ENCODE measurements around the gene WDR5B.
A peak's percentile ranks its signal among the peaks of the same experiment; 100 is the strongest.
"Not testable (repeated sequence)": the region's sequence is repeated elsewhere in the genome, so short reads cannot be mapped to it uniquely, and the experiment has no call there.

WDR5B gene
- total RNA-seq: 18.1 to 21.1 reads per million in 2 donors

DNA sequence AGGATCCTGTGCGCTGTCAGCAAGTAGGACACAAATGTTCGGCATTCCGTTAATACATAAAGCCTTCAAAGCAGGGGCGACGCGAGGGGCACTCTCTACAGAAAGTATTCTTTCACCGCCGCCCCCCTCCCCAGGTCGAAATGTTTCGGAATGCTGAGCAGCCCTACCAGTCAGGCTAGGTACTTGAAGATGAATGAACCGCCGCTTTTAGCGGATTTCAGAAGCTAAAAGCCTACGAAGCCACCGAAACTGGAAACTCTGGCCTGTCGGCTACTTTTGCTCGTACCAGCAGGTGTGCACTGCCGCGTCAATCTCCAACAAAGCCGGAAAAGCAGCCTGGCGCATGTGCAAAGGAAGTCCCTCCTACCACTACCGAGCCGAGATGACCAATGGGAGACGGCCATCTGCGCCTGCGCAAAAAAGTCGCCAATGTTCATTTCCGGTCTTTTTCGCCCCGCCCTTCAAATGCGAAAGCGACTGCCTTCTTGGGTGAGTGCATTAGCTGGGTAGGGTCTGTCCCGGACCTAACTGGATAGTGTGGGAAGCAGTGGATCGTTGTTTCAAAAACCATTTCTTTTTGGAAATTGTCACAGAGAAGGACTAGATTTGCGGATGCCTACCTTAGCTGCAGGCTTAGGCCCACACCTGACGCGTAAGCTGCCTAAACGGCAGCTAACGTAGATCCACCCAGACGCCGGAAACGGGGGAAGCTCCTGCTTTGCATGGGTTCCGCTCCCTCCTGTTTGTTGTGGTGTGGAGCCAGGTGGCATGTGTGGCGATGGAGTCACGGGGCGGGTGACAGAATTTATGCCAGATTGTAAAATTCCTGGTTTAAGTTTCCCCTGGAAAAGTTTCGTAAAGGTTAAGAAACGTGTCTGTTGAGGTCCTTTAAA is at the start of gene WDR5B:
TSS of gene WDR5B (minus strand) at position 301 of the 893 bp plus-strand sequence. CDS start 534 bp downstream, outside the sequence.
- peak; percentile 92 to 98 (median 97) for DNase-seq

DNA sequence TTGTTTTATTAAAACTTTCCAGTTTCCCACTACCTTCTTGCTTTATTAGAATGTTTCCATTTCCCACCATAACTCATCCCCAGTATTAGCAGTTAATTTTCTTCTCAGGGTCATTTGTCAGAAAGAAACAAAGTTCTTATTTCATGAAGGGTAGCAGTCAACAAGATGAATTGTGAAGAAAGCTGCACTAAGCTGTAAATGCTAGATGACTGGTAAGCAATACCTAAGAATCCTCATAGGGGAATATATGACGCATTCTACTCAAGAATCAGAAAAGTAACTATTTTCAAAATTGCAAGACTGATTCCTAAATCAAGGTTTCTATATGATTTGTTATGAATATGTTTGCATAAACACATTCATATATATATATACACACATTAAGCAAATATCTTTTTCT is 48.8 kb upstream of the WDR5B start:
- DNase-seq: no peak

DNA sequence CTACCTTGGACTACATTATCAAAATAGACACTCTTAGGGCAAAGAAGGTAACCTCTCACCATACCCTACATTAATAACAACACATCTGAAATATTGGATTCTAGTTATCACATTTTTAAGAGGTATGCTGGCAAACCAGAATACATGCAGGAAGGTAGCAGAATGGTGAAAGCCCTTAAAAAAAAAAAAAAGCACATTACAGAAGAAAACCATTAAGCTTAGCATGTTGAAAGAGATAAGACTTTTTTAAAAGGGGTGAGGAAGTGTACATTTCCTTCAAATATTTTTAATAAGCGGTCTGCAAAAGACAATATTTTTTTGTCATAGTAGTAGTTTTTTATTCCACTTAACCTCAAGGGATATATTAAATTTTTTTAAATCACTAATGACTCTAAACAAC is 46.5 kb upstream of the WDR5B start:
- DNase-seq: no peak

DNA sequence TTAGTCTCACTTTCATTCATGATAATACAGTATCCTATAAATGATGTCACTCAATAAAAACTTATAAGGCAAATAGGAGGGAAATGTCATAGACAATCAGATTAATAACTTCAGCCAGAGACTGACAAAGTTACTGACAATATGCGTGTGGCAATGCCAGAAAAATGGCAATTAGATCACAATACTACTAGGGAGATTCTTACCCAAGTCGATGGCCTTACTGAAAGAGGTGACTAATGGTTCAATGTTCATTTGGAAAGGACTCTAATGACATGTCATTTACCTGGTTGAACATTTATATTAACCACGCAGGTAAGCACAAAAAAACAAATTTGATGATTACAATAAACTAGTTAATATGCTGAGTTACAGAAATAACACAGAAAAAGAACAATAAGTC is 45.9 kb upstream of the WDR5B start:
- no peak for DNase-seq

DNA sequence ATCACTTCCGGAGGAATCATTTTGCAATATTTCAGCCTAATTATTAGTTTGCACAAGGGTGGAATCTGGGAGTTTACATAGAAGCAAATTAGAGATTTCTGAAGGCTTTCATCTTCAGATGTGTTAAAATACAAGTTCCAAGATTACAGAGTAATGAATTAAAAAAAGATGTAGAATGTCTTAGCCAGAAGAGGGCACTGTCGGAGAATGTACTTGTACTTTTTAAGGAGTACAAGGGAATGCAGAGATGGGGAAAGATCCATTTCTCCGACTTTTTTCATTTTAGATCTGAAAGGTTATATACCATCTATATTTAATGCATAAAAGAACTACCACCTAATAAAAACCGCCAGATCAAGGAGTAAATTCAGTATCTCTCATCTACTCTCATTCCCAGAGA is 43.1 kb upstream of the WDR5B start:
- DNase-seq: peak in 1 of 5 experiments; percentile 2

DNA sequence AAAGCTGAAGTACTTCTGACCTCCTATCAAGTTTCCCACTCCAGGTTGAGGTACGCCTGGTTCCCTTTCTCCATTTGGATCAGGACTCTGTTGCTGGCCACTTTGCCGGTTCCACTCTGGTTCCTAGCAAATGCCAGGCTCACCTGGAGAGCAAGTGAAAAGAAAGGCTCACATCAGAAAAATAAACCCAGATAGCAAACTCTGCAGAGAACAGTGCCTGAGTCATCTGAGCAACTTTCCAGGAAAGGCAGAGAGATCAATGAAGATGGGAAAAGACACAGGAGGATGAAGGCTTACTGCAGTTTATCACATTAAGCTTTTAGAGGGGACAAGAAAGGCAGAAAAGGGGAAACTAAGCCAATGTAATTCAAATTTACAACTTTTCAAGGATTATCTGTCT is 41.8 kb upstream of the WDR5B start:
- DNase-seq: no peak

DNA sequence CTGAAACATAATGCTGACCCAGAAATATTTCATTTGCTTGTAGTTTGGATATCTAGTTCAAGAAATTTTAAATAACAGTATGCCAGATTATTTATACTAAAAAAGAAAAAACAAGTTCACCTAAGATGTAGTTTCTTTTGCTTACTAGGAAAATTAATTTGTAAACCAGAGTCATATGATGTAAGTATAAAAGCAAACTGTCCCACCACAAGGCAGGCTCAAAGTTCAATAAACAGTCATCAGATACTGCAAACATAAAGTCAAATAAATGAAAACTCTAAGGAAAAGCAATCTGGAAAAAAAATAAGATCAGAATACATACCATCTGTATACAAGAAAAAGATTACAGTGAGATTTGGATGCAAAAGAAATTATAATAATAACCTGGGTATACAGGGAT is 40.2 kb upstream of the WDR5B start:
- no peak for DNase-seq

DNA sequence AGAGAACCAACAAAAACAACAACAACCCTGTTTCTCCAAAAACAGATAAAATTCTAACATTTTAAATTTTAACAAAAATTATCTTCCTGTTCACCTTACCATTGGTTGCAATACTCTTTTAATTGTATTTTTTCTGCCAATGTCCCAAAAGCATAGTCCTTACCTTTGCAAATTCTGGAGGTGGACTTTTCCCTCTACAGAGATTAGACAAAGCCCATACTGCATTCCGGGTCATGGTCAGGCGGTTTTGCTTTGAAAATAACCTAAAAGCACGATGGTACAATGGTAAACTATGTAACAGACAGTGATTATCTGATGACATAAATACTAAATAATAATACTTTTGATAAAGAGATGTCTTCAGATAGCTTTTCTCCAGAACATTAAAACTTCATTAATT is 35.5 kb upstream of the WDR5B start:
- DNase-seq: no peak

DNA sequence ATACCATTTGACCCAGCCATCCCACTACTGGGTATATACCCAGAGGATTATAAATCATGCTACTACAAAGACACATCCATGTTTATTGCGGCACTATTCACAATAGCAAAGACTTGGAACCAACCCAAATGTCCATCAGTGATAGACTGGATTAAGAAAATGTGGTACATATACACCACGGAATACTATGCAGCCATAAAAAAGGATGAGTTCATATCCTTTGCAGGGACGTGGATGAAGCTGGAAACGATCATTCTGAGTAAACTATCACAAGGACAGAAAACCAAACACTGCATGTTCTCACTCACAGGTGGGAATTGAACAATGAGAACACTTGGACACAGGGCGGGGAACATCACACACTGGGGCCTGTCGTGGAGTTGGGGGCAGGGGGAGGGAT is 32.4 kb upstream of the WDR5B start:
- not testable (repeated sequence) for DNase-seq

DNA sequence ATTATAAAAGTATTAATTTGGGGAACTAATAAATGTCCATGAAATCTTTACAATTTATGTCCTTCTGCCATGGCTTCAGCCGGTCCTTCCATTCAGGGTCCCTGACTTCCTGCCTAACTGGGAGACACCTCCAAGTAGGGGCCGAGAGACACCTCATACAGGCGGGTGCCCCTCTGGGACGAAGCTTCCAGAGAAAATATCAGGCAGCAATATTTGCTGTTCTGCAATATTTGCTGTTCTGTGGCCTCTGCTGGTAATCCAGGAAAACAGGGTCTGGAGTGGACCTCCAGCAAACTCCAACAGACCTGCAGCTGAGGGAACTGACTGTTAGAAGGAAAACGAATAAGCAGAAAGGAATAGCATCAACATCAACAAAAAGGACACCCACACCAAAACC is 28.6 kb upstream of the WDR5B start:
- not testable (repeated sequence) for DNase-seq

DNA sequence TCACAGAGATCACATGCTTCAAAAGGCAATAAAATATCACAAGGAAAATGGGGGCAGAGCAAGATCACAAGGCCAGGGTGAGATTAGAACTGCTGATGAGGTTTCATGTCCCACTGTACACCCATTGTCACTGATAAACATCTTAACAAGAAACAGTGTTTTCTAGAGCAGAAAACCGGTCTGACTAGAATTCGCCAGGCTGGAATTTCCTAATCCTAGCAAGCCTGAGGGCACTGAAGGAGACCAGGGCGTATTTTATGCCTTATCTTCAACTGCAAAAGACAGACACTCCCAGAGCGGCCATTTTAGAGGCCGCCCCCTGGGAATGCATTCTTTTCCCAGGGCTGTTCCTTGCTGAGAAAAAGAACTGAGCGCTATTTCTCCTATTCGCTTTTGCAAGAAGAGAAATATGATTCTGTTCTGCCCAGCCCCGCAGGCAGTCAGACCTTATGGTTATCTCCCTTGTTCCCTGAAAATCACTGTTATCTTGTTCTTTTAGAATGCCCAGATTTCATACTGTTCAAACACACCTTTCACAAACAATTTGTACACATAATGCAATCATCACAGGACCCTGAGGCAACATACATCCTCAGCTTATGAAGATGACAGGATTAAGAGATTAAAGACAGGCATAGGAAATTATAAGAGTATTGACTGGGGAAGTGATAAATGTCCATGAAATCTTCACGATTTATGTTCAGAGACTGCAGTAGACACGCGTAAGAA is 28.1 kb upstream of the WDR5B start:
- DNase-seq: not testable (repeated sequence)

DNA sequence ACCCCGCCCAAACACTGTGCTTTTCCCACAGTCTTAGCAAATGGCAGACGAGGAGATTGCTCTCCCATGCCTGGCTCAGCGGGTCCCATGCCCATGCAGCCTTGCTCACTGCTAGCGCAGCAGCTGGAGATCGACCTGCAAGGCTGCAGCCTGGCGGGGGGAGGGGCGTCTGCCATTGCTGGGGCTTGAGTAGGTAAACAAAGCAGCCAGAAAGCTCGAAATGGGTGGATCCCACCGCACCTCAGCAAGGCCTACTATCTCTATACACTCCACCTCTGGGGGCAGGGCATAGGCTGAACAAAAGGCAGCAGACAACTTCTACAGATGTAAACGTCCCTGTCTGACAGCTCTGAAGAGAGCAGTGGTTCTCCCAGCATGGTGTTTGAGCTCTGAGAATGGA is 27.2 kb upstream of the WDR5B start:
- DNase-seq: no peak

DNA sequence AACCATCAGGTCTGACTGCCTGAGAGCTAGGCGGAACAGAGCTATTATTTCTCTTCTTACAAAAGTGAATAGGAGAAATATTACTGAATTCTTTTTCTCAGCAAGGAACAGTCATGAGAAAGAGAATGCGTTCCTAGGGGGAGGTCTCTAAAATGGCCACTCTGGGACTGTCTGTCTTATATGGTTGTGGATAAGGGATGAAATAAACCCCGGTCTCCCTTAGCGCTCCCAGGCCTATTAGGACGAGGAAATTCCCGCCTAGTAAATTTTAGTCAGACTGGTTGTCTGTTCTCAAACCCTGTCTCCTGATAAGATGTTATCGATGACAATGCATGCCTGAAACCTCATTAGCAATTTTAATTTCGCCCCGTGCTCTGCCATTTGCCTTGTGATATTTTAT is 20.1 kb upstream of the WDR5B start:
- no peak for DNase-seq

DNA sequence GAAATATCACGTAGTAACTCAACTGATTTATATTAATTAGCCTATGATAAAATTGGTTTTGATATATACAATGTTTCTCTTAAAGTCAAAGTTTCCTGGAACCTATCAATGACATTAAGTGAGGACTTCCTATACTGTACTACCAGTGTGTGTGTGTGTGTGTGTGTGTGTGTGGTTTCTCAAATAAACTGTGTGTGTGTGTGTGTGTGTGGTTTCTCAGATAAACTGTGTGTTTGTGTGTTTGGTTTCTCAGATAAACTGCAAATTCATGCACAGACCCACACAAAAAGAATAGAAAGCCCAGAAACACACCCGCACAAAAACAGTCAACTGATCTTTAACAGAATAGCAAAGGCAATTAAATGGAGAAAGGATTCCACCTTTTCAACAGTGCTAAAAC is 14.5 kb upstream of the WDR5B start:
- peak in 1 of 5 experiments; percentile 60 for DNase-seq

DNA sequence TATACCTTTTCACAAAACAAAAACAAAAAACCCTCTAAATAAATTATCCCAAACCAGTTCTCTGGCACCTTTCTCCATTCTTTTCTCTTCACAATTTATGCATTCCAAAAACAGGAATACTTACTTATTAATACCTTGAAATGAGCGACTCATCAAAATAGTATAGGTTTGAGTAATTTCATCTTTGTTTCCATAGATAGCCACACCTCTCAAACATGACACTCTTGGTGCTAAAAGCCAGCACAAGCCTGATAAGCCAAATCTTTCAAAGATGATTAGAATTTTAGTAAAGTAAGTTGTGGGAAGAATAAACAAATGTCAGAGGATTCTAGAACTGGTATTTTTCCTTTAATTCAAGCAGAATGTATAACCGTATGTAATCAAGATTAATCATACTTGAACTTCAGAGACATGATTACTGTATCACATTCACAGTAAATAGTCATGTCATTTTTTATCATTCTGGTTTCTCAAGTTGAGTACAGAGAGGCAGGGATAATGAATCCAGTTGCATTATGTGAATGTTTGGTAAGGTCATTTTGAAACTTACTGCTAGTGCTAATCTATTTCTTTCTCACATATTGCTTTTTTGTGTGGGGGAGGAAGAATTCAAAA is 12.1 kb upstream of the WDR5B start:
- DNase-seq: peak in 1 of 5 experiments; percentile 53

DNA sequence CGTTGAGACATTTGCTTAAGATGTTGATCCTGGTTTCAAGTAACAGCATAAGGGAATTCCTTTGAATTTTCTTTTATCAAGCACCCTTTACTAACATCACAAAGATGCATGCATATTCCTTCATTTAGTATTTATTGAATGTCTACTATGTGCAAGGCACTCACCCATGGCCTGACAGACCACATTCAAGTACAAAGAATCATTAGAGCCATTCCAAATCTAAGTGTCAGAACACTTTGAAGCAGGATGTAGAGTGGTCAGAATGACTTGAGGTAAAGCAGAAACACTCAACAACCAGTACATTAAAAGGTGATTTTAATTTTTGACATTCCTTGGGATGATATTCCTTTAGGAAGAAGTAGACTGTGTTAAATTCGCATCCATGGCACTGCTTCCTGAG is 6.0 kb upstream of the WDR5B start:
- DNase-seq: no peak

DNA sequence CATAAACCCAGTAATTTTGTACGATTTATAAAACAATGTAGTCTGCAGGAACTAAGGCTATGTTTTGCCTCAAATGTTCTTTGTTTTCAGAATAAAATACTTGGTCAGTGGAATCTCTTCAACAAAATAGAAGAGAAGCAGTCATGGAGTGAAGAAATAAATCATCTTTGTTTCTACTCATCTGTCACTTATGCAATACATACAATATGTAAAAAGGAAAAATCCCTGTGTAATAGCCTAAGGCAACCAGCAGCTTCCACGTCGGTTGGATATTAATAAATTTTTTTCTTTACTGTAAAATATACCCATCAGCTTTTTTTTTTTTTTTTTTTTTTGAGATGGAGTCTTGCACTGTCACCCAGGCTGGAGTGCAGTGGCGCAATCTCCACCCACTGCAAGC is 5.2 kb upstream of the WDR5B start:
- DNase-seq: no peak

DNA sequence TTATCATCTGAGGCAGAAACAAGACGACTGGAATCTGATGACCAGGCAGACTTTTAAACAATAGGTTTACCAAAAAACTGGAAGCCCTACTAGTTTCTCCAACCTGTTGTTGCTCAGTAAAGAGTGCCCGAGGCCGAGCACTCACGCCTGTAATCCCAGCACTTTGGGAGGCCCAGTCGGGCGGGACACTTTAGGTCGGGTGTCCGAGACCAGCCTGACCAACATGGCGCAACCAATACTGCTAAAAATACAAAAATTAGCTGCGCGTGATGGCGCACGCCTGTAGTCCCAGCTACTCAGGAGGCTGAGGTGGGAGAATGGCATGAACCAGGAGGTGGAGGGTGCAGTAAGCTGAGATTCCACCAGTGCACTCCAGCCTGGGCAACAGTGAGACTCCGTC is 1.1 kb upstream of the WDR5B start:
- no peak for DNase-seq

DNA sequence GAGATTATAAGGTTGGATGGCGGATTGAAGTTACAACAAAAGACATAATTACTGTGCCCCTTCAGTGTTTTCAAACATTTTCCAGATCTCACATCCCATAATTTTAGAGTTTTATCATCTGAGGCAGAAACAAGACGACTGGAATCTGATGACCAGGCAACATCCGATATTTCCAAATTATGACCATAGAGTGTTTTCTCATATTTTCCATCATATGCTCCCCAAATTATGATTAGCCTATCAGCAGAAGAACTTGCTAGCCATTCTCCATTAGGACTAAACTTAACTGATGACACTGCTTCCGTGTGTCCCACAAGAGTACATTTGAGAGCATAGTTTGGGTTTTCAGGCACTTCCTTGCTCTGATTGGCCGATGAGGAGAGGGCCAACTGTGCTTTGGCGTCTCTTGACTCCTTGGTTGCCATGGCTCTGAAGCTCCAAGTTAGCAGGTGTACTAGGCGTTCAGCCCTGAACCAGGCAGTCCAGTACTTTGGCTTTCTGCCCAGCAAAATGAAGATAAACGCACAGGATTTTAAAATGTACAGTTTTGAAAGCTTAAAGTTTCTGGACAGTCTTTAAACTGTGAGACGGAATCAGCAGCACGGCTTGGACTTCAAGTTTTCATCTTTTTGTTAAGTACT is 638 bp downstream of the WDR5B start:
- peak in 4 of 5 experiments; percentile 11 to 80 (median 32) for DNase-seq

DNA sequence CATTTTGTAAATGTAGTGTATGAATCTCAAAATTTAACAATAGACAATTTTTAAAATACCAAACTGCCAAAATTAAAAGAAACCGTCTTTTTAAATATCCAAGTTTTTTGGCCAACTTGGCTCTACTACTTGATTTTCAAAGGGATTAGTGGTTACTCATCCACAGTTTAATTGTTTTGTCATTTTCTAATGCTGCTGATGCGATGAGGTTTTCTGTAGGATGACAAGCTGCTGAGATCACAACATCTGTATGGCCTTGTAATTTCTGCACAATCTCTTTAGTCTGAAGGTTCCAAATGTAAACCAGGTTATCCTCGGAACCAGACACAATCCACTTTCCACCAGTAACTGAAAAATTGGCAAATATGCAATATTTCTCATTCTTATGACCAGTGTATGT is 1.5 kb downstream of the WDR5B start:
- no peak for DNase-seq

DNA sequence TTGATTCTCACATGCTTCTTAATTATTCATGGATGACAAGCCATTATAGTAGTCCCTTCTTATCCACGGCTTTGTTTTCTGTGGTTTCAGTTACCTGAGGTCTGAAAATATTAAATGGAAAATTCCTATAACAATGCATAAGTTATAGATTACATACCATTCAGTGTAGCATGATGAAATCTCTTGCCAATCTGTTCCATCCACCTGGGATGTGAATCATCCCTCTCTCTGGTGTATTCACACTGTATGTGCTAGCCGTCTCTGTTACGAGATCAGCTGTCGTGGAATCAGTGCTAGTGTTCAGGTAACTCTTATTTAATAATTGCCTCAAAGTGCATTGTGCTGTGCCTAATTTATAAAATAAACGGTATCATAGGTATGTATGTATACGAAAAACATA is 5.2 kb downstream of the WDR5B start:
- no peak for DNase-seq

DNA sequence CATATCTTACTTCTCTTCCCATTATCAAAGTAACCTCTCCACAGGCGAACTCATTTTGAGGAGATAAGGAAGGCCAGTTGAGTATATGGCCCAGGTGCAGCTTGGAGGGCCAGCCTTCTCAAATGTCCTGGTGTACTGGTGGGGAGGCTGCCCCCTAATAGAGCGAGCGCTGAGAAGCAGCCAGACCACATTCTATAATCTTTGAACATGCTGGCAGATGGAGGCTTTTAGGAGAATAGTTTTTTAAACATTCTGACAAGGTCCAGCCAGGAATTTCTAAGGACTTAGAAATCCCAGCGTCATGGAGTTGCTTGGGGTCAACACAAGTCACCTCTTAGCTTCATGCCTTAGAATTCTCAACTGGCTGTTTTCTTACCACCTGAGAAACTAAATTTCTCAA is 5.8 kb downstream of the WDR5B start:
- DNase-seq: no peak

DNA sequence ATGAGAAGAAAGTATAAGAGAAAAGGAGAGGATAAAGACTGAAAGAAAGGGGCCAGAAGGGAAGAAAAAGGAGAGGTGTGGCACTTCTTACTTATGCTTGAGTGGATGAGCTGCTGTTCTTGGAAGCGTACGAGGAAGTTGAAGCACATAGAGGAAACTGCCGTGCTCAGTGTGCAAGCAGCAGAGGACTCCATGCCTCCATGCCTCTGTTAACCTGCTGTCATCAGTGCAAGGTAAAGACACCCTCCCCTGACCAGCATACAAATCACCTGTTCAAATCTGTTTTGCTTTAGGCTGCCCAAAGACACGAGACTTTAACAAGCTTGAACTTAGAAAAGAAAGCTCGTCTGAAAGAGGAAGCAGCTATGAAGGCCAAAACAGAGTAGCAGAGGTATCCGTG is 6.4 kb downstream of the WDR5B start:
- no peak for DNase-seq

Measured in T-helper 2 cell (primary cell).